Measurements from ENCODE around the gene SMPD3. TPM values are rescaled to one million over a fixed set of nuclear protein-coding genes. Genes with fewer than 3 reads are reported as not detected.

The SMPD3 gene
- total and polyA plus RNA-seq, 8 donors, result 0.83 to 5.5 (median 2.2) TPM

DNA sequence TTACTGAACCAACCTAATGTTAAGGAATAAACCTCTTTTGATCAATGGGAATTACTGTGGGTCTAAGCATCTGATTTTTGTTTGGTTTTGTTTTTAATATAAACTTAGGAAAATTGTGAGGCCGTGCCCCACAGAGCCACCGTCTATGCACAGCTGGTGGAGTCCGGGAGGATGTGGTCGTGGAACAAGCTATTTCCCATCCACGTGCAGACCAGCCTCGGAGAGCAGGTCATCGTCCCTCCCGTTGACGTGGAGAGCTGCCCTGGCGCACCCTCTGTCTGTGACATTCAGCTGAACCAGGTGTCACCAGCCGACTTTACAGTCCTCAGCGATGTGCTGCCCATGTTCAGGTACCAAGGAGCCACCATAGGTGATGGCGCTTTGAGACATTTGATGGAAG, 109.1 kb downstream of the SMPD3 start:
- TF ChIP-seq, protein P1, sequence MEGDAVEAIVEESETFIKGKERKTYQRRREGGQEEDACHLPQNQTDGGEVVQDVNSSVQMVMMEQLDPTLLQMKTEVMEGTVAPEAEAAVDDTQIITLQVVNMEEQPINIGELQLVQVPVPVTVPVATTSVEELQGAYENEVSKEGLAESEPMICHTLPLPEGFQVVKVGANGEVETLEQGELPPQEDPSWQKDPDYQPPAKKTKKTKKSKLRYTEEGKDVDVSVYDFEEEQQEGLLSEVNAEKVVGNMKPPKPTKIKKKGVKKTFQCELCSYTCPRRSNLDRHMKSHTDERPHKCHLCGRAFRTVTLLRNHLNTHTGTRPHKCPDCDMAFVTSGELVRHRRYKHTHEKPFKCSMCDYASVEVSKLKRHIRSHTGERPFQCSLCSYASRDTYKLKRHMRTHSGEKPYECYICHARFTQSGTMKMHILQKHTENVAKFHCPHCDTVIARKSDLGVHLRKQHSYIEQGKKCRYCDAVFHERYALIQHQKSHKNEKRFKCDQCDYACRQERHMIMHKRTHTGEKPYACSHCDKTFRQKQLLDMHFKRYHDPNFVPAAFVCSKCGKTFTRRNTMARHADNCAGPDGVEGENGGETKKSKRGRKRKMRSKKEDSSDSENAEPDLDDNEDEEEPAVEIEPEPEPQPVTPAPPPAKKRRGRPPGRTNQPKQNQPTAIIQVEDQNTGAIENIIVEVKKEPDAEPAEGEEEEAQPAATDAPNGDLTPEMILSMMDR (IDR thresholded peaks at IDR 0.05), result no peak
- WGBS, 2 donors, result 93 to 95% methylated on average over 13 of the region's 13 CpGs
- Histone ChIP-seq H3K27me3 (no peaks in the 10 kb centered on the region), H3K27ac (no peak overlapping the region), H3K36me3 (peaks cover 0 to 31% (median 24%) of the 10 kb centered on the region in 3 donors), H3K4me3 (no peak overlapping the region), H3K9me3 (no peaks in the 10 kb centered on the region), H3K4me1 (no peaks in the 10 kb centered on the region)
- intact Hi-C loops (cut with DNase I), result no loop called here
- DNase-seq, result no peak
- no peak for FAIRE-seq
- no peak for ATAC-seq

DNA sequence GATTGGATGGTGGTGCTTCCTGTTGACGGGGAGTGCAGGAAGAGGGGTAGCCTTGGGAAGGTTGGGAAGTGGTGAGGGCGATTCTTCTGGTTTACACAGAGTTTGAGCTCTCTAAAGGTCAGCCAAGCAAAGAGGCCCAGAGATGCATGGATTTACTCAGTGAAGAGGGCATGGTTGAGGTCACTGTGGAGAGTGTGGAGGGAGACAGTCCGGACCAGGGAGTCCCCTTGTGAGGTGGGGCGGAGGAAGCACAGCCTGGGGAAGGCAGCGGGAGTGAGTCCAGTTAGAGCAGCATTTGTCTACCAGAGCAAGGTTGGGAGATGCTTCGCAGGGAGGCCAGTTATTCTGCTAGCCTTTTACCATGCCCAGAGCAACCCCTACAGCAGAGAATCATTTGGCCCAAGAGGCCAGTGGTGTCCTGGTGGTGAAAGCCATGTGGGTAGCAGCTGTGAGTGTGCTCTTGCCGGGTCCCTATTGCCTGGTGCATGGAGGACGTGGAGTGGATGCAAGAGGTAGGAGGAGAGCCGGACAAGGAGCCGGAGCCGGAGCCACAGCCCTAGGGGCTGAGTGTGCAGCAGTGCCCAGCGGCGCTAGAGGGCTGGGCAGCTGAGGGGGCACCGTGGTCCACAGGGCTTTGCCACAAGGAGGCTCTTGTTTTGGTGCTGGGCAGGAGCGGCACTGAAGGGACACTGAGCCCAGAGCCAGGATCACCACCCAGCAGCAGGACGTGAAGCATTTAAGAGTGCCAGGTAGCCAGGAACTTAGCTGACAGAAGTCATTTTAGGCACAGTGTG, 109.8 kb downstream of the SMPD3 start:
- TF ChIP-seq, protein P1 (IDR thresholded peaks at IDR 0.05), result no peak
- WGBS, 2 donors, result 91 to 95% methylated on average over 16 of the region's 16 CpGs
- H3K9me3 ChIP-seq, result no peaks in the 10 kb centered on the region
- no peaks in the 10 kb centered on the region for H3K27me3 ChIP-seq
- H3K27ac ChIP-seq, result no peak overlapping the region
- peaks cover 0 to 31% (median 24%) of the 10 kb centered on the region in 3 donors for H3K36me3 ChIP-seq
- H3K4me3 ChIP-seq, result no peak overlapping the region
- H3K4me1 ChIP-seq, result no peaks in the 10 kb centered on the region
- ATAC-seq (no peak), FAIRE-seq (no peak), DNase-seq (no peak)
- intact Hi-C loops (cut with DNase I), result no loop called here

DNA sequence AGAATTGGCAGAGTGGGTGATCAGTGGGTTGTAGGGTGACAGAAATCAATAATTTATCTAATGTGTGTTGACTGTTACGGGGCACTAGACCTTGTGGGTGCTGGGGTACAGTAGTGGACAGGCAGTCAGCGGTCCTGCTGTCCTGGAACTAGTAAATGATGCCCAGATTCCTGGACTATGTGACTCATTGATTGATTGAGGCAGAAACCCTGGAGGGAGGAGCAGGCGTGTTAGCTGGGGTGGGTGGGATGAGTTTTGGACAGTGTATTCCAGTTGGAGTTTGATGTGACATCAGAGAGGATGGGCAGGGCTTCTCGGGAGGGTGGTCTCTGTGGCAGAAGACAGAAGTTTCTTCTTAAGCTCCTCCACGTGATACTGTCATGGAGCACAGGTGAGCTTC, 113.1 kb downstream of the SMPD3 start:
- FAIRE-seq (no peak), DNase-seq (no peak), ATAC-seq (peak in 1 of 4 donors; percentile 31)
- WGBS, 2 donors, result 78 to 83% methylated on average over 5 of the region's 5 CpGs
- intact Hi-C loops (cut with DNase I), result no loop called here
- Histone ChIP-seq H3K27me3 (no peaks in the 10 kb centered on the region), H3K36me3 (peaks cover 0 to 22% (median 21%) of the 10 kb centered on the region in 3 donors), H3K4me1 (no peaks in the 10 kb centered on the region), H3K9me3 (no peaks in the 10 kb centered on the region), H3K27ac (no peak overlapping the region), H3K4me3 (no peak overlapping the region)
- TF ChIP-seq, protein P1 (IDR thresholded peaks at IDR 0.05), result no peak

DNA sequence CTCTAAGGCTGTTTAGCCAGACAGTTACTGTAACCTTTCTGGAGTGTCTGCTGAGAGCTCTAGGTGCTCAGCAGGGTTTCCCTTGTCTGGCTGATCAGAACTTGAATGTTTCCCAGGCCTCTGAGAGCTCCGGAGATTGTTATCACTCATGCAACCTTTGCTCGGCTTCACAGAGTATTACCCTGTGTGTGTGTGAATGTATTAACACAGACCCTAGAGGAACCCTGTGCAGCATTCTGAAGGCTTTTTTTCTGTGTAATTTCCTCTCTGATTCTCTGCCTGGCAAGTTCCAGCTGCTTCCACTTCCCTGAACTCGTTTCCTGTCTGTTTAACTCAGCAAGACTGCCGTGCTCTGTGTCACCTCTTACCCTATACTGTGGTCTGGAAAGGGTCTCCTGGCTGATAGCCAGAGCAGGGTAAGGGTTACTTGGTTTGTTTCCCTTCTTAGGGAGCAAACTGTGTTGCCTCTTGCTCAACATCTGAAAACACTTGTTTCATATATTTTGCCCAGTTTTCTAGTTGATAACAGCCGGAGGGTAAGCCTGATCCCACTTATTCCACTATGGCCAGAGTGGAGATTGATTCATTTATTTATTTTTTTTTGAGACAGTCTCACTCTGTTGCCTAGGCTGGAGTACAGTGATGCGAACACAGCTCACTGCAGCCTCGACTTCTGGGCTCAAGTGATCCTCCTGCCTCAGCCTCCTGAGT, 115.7 kb downstream of the SMPD3 start:
- peaks cover 0 to 7% (median 5%) of the 10 kb centered on the region in 3 donors for H3K36me3 ChIP-seq
- H3K4me3 ChIP-seq, result no peak overlapping the region
- 76 to 82% methylated on average over 7 of the region's 7 CpGs for WGBS, 2 donors
- FAIRE-seq (no peak), ATAC-seq (peak in 2 of 4 donors; percentile 46 to 47), DNase-seq (peak in 1 of 6 donors; percentile 28)
- H3K9me3 ChIP-seq, result no peaks in the 10 kb centered on the region
- intact Hi-C loops (cut with DNase I), result no loop called here
- H3K4me1 ChIP-seq, result no peaks in the 10 kb centered on the region
- TF ChIP-seq, protein P1 (IDR thresholded peaks at IDR 0.05), result no peak
- H3K27me3 ChIP-seq, result no peaks in the 10 kb centered on the region
- peak overlapping the region in 1 of 4 donors; percentile 17 for H3K27ac ChIP-seq
